BJ (cell line): ENCODE results near the gene BICDL2. TPM values are rescaled to one million over a fixed set of nuclear protein-coding genes. Genes with fewer than 3 reads are reported as not detected.

ENCODE experiments used
- CTCF ChIA-PET: fragments of 350-600 bp; formaldehyde crosslinking; extraction: SDS; loops from one replicate; lab custom pipeline; 2021; ENCODE audit warnings: antibody characterized with exemption, inconsistent platforms; lab: Yijun Ruan, JAX
- POLR2A ChIA-PET: fragments of 300-600 bp; sonication (Branson Sonifier 250); formaldehyde crosslinking; extraction: SDS; loops from one replicate; lab custom pipeline; 2021; ENCODE audit warnings: antibody characterized with exemption; lab: Charles Lee
- DNase-seq: peaks from one replicate; pipeline ENCODE4 v3.0.0-alpha.2; 2011; ENCODE audit warnings: low read depth
- H3K27me3 ChIP-seq: 2 replicates; pipeline ENCODE4 v1.6.0; 2011; ENCODE audit warnings: low read length; ENCODE audit not compliant: control insufficient read depth, insufficient read depth
- H3K36me3 ChIP-seq: 2 replicates; pipeline ENCODE4 v1.5.1; 2011; ENCODE audit warnings: low read length; ENCODE audit not compliant: control insufficient read depth, insufficient read depth
- H3K4me3 ChIP-seq: 2 replicates; pipeline ENCODE4 v1.5.1; 2011; ENCODE audit warnings: low read depth, mild to moderate bottlenecking, control low read depth, low read length
- polyA plus RNA-seq: library from polyadenylated mRNA; depleted of rRNA; stranded (reverse); fragments of >200 nt; gene quantifications from 2 replicates; pipeline ENCODE4 v1.2.3, GENCODE V29; 2011
- TF ChIP-seq, protein P1 (sequence below): IDR thresholded peaks from 2 replicates; pipeline ENCODE4 v1.5.1; 2011; ENCODE audit warnings: low read depth, mild to moderate bottlenecking, control low read depth, inconsistent platforms, low read length, moderate library complexity; ENCODE audit not compliant: insufficient read depth

The BICDL2 gene
- polyA plus RNA-seq, 1 experiment = 0.04 TPM

GRCh38 chr16:3017794-3018506, 18.8 kb downstream of the BICDL2 start, which contains the start of gene CLDN6:
Gene CLDN6 (minus strand): TSS chr16:3018183. CDS start chr16:3016021, 2,162 bp downstream.
- no peak within 1 kb of the TSS for H3K4me3 ChIP-seq
- POLR2A ChIA-PET = no interaction called here
- no peaks in the 10 kb centered on the region; the same call in 1 of the 2 replicates for H3K27me3 ChIP-seq
- peaks cover 11% of the 10 kb centered on the region for H3K36me3 ChIP-seq
- no peak for DNase-seq
- CTCF ChIA-PET = interaction anchor here (1.2 to 6.3 kb wide), 3 partner anchors 8 to 18 kb away, joined by 4 to 78 read pairs (median 4); no protein-coding TSS in a partner anchor
- TF ChIP-seq, protein P1, sequence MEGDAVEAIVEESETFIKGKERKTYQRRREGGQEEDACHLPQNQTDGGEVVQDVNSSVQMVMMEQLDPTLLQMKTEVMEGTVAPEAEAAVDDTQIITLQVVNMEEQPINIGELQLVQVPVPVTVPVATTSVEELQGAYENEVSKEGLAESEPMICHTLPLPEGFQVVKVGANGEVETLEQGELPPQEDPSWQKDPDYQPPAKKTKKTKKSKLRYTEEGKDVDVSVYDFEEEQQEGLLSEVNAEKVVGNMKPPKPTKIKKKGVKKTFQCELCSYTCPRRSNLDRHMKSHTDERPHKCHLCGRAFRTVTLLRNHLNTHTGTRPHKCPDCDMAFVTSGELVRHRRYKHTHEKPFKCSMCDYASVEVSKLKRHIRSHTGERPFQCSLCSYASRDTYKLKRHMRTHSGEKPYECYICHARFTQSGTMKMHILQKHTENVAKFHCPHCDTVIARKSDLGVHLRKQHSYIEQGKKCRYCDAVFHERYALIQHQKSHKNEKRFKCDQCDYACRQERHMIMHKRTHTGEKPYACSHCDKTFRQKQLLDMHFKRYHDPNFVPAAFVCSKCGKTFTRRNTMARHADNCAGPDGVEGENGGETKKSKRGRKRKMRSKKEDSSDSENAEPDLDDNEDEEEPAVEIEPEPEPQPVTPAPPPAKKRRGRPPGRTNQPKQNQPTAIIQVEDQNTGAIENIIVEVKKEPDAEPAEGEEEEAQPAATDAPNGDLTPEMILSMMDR = 0 out of 2 replicates have a peak, but pooled peaks have one; percentile 8

- DNase-seq = no peak
- H3K4me3 ChIP-seq = no peak overlapping the region
- peaks cover 8% of the 10 kb centered on the region for H3K36me3 ChIP-seq
- peaks cover 1% of the 10 kb centered on the region; the same call in 1 of the 2 replicates for H3K27me3 ChIP-seq
- POLR2A ChIA-PET = no interaction called here
- CTCF ChIA-PET = no interaction called here
- TF ChIP-seq, protein P1 = no peak
Measured at GRCh38 chr16:3017344-3017743, 19.4 kb downstream of the BICDL2 start.

DNA sequence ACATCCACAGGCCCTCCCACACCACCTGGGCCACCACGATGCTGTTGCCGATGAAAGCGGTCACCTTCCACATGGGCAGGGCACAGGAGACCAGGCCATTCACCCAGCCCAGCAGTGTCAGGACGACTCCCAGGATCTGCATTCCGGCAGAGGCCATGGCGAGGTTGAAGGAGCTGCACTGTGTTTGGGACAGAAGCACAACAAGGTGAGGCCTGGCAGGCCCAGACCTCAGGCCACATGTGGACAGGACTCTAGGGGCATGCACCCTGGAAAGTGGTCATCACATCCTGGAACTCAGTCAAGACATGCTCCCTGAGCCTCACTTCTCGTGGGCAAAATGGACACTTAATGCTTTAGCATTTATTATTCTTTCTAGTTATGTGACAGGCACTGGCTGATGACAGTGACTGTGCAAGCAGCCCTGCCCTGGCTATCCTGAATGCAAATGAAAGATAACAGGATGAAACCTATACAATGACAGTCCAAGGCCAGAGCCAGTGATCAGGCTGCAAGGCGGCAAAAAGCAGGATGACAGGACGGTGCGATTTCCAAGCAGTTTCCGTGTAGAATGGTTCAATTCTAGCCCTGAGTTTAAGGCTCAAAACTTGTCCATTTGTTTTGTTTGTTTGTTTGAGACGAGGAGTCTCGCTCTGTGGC, 20.8 kb downstream of the BICDL2 start:
- TF ChIP-seq, protein P1 = no peak
- POLR2A ChIA-PET = no interaction called here
- DNase-seq = no peak
- Histone ChIP-seq H3K27me3 (peaks cover 5% of the 10 kb centered on the region), H3K4me3 (no peak overlapping the region), H3K36me3 (no peaks in the 10 kb centered on the region)
- CTCF ChIA-PET = interaction anchor here (1.4 kb wide), 1 partner anchor 12 kb away, joined by 3 read pairs; no protein-coding TSS in a partner anchor

- H3K36me3 ChIP-seq = no peaks in the 10 kb centered on the region
- DNase-seq = no peak
- ChIA-PET POLR2A (no interaction called here), CTCF (interaction anchor here (0.7 to 1.8 kb wide), 3 partner anchors 13 to 26 kb away, joined by 3 to 6 read pairs (median 3); no protein-coding TSS in a partner anchor)
- TF ChIP-seq, protein P1 = no peak
- H3K27me3 ChIP-seq = peaks cover 5% of the 10 kb centered on the region
- H3K4me3 ChIP-seq = no peak overlapping the region
Measured at GRCh38 chr16:3014971-3015370, 21.8 kb downstream of the BICDL2 start.
